ENCODE data around the gene MUC5B. TPM values are rescaled to one million over a fixed set of nuclear protein-coding genes. Genes with fewer than 3 reads are reported as not detected.

MUC5B gene
- total RNA-seq, 1 experiment from 2014 or later = 0.03 TPM

DNA sequence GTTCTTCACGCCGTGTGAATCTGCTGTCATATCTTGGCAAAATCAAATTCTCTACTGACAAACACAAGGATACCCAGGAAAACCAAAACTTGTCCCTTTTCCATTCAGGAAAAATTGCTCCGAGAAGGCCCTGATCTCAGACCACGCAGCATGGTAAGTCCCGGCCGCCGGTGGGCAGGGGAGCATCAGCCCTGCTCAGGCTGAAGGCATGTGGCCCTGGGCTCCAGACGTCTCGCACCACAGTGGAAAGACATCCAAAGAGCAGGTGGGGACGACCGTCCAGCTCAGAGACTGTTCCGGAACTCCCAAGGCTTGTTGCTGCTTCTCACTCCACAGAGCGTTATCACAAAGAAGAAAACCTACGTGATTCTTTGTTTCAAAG is 56.8 kb downstream of the MUC5B start:
- DNase-seq (ENCODE audit: low read depth) = no peak

DNA sequence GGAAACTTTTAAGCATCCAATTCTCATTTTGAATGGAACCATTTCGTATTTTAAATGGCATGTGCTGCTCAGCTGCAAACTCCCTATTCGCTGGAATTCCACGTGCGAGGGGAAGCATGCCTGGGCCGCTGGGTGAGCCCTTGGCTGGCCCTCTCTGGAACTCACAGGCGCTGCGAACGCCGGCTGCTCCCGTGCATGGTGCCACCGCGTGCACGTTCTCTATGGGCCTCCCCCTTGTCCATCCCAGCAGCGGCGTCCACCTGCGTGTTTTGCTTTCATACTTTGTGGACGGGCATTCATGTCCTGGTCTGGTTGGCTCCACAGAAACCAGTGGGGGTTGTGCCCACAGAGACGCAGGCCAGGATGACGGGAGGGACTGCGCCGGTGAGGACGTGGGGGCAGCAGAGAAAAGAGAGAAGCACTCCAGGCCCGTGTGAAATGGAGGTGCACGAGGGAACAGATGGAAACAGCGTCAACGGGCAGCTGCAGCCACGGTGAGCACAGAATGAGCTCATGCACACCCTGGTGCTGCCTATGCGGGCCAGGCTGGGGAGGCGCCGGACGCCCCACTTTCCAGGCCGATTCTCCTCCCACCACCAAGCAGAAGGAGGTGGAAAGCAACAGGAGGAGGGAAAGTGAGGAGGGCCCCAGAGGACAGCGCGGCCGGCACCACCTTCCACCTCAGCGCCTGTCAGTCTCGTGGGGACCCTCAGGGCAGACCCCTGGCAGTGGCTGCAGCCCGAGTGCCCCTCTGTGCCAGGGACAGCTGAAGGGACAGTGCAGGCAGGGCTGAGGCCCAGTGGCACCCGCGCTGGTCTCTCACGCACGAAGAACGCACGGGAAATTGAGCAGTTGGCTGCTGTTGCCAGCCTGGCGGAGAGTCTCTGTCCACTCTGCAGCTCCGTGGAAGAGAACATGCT is 57.5 kb downstream of the MUC5B start:
- DNase-seq (ENCODE audit: low read depth) = no peak

DNA sequence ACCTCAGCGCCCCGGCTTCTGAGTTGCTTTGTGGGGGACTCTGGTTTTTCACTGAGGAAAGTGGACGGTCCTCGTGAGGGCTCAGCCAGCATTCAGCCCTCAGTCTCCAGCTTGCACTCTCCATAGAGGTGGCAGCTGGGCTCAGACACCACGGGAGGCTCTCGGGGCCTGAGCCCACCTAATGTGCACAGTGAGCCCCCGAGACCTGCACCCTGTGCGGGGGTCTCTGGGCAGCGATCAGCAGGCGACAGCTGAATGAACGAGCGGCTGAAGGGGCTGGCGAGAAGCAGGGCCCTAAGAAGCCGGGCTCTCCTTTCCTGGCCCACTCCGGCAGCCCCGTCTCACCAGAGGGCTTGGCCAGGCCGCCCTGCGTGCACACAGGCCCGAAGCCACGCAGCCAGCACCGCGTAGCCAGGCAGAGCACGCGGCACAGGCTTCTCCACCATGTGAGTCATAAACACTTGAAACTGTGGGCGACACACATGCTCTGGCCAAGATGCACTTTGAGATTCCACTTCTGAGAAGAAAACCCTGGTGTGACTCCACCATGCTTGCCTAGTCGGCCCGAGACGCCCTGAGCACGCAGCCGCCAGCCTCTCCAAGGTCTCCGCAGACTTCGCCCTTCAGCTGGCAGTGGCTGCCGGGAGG is 58.6 kb downstream of the MUC5B start:
- DNase-seq (ENCODE audit: low read depth) = no peak

DNA sequence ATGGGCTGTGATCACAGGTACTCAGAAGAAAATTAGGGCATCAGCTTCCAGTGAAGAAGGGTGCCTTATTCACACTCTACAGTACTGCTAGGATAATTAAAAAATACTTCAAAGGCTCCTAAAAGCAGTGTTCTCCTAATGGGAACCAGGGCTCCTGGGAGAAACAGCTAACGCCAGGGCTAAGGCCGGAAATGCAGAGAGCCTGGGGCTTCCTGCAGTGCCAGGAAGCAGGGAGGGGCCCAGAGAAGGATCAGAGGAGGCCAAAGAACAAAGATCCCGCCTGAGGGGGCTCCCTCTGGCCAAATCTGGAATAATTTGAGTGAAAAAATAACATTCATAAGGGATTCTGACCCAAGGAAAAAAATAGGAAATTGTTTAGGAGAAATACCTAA is 59.1 kb downstream of the MUC5B start:
- DNase-seq (ENCODE audit: low read depth) = no peak

DNA sequence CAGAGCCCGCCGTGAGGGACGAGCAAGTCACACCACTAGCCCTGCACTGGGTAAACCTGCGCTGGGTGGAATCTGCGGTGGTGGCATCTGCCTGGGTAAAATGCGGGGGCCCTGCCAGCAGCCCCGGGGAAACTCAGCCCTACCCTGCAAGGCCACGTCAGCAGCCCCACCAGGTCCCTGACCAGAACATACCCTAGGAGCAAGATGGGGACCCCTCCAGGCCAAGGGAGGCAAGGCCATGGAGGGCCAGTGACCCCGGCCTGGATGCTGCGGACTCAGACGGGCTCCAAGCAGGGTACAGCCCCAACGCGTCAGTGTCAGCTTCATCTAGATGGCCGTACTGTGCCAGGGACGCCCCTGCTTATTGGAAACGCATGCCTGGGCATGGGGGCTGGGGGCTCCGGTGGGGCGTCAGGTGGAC is 60.2 kb downstream of the MUC5B start:
- no peak for DNase-seq (ENCODE audit: low read depth)

DNA sequence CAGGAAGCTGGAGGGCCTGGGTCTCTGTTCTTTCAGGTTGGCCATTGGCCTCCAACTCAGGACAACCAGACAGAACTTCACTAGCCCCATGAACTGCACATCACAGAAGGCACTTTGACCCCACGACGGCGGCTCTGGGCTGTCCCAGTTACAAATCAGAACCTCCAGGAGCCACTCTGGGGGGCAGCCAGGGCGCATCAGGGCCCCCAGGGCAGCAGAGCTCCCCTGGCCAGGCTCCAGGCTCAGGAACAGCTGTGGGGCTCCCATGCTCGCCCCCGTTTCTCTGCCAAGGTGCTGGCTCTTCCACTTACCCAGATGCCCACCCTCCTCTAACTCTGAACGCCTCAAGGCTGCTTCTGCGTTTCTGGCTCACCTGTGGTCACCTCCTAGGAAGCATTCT is 61.0 kb downstream of the MUC5B start:
- DNase-seq (ENCODE audit: low read depth) = no peak

DNA sequence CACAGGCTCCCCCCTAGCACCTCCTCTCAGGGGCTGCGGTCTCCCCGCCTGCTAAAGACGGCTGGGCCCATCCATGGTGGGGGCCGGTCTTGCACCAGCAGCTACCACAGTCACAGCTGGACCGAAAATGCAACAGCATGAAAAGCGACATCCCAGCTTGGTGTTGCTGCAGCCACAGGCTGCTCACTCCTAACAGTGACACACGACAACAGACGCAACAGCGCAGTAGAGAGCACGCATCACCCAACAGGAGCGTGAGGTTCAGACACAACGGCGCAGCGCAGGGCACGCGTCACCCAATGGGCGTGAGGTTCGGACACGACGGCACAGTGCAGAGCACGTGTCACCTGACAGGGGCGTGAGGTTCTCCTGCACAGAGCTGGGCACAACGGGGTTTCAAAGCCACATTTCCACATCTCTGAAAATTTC is 62.5 kb downstream of the MUC5B start:
- no peak for DNase-seq (ENCODE audit: low read depth)

DNA sequence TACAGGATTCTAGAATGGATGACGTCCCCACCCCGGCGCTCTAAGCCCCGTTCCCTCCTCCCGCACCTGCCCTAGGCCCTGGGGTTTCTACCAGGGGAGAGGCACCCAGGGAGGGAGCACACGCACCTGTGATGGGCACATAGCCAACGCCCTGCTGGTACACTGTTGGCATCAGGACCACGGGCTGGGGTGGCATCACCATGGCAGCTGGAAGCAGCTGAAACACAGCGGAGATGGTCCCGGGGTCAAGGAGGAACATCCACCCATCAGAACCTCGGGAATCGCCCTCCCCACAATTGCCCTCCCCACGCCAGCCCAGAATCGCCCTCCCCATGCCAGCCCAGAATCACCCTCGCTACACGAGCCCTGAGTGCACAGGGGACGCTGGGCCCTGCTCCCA is 63.0 kb downstream of the MUC5B start:
- DNase-seq (ENCODE audit: low read depth) = no peak

DNA sequence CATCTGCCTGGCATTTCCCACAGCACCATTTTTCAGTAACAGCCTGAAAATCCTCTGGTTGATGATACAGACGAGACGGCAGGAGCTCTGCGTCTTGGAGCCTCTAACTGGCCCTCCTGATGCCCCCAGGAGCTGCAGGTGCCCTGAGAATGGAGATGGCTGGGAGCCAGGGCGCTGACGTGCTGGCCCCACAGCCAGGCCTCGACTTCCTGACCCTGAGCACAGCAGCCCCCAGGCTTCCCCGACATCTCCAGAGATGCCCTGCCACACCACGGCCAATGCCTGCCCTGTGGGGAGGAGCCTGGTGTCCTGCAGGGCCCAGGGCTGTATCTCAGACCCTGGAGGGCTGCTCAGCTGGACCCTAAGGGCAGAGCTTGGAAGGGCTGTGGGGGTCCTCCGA is 65.1 kb downstream of the MUC5B start:
- no peak for DNase-seq (ENCODE audit: low read depth)

DNA sequence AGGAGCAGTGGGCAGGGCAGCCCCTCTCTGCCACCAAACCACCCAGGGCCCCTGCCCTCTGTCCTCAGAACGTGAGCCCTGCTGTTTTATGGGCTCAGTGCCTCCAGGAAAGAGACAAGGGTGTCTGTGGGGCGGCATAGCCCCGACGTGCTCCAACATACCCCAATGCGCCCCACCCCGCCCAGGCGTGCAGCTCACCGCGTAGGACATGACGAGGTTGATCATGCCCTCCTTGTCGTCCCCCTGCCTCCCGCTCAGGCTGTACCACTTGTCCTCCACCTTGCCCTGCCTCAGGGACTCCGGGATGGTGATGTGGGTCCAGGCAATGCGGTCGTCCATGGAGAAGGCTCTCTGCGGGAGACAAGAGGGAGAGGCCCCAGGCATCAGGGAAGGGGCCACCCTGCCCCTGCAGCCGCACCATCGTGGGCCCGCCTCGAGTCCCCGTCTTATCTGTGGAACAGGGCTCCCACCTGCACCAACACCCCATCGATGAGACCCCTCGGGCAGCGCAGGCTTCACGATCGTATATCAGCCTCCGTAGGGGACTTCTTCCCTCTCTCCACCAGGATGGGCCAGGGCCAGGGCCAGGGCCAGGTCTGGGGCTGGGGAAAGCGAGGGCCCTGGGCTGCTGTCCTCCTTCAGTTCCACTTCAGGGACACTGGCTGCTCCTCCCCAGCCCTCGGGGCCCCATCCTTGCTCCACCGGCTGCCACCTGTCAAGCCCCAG is 65.7 kb downstream of the MUC5B start:
- no peak for DNase-seq (ENCODE audit: low read depth)

DNA sequence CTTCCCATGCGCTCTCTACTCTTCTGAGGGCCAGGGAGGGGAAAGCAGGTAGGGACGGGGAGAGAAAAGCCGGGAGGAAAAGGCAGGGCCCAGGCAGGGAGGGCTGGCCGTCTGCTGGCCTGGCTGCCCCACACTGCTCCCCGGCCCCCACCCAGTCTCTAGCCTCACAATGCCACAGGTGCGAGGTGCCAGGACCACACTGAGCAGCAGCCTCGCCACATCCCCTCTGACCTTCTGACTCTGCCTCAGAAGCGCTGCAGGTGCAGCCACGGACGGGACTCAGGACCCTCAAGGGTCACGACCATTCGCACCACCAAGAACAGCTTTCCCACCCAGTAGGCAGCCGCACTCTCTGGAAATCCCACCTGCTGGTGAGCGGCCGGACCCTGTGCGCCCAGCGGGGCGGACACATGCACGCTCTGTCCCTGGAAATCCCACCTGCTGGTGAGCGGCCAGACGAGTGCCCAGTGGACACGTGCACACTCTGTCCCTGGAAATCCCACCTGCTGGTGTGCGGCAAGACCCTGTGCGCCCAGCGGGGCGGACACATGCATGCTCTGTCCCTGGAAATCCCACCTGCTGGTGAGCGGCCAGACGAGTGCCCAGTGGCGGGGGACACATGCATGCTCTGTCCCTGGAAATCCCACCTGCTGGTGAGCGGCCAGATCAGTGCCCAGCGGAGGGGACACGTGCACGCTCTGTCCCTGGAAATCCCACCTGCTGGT is 66.5 kb downstream of the MUC5B start:
- DNase-seq (ENCODE audit: low read depth) = no peak

DNA sequence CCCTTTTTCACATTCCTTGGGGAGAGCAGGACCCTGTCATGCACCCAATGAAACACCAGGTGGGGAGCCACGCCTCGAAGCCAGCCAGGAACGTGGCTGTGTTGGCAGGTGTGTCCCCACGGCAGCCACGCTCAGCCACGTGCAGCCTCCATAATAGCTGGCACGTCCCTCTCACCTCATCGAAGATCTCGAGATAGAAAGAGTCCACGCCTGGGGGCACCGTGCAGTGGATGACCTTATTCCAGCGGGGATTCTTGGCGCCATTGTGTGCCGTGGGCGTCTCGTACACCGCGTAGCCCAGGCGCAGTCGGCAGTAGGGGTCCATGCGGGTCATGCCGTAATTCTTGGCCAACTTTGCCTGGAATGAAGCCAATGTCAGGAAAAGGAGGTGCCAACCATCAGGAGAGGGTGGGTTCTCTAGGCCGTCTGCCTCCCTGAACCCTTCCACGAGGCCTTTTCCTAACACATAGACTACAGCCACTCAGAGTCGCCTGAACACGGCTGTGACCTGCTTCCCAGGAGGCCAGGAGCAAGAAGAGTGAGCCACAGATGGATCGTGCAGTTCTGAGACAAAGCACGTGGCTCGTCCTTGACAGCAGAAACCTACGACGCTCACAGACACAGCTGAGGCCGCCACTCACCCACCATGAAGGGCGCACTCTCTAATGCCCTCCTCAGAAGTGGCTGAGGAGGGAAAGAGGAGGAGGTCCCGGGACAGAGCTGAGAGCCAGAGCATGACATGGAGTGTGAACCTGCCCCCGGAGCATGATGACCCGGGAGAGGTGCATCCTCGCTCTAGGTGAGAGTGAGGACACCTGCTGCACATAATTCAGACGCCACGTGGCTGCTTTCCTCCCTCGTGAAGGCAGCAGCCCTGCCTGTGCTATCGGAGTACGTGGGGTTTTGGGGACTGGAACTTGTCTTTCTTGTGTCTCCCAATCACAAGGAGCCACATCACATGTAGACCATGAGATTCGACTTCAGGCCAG is 67.5 kb downstream of the MUC5B start:
- DNase-seq (ENCODE audit: low read depth) = no peak

DNA sequence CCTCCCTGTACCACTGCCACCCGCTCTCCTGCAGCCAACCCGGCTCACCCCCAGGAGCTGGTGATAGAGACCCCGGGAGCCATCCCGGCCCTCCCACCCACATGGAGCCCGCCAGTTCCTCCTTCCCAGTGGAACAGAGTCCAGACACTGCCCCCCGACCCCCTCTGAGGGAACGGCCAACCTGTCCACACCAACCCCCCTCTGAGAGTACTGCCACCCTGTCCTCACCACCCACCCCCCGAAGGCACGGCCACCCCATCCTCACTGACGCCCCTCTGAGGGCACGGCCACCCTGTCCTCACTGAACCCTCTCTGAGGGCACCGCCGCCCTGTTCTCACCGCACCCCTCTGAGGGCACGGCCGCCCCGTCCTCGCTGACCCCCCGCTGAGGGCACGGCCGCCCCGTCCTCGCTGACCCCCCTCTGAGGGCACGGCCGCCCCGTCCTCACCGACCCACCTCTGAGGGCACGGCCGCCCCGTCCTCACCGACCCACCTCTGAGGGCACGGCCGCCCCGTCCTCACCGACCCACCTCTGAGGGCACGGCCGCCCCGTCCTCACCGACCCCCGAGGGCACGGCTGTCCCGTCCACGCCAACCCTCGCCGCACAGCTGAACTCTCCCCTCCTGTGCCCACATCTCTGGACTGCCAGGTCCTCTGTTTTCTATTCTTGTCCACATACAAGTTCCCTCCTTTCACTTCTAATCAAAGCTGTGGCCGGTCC is 68.6 kb downstream of the MUC5B start:
- no peak for DNase-seq (ENCODE audit: low read depth)

DNA sequence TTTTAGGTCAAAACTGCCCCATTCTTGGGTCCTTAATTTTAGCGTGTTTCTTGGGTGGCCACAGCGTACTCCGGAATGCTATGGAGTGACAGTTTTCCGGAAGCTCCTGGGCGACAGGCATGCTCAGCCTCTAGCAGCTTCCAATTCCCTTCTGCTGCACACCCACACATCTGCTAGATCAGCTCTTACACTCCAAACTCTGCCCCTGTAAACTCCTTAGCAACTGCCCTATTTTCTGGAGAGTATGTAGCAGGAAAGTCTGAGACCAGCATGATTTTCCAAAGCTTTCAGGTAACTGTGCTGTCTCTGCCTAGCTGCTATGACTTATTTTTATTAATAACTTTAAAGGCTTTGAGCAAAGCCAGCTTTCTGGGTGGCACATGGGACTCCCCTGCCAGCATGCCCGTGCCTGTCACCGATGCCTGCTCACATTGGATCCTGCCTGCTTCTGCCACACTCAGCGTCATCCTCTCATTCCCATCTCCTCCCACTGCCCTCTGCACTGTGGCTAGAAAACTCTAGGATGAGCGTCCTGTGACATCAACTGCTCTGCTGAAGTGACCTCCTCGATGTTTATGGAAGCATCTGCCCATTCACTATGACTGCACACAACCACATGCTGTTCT is 69.3 kb downstream of the MUC5B start:
- DNase-seq (ENCODE audit: low read depth) = no peak

DNA sequence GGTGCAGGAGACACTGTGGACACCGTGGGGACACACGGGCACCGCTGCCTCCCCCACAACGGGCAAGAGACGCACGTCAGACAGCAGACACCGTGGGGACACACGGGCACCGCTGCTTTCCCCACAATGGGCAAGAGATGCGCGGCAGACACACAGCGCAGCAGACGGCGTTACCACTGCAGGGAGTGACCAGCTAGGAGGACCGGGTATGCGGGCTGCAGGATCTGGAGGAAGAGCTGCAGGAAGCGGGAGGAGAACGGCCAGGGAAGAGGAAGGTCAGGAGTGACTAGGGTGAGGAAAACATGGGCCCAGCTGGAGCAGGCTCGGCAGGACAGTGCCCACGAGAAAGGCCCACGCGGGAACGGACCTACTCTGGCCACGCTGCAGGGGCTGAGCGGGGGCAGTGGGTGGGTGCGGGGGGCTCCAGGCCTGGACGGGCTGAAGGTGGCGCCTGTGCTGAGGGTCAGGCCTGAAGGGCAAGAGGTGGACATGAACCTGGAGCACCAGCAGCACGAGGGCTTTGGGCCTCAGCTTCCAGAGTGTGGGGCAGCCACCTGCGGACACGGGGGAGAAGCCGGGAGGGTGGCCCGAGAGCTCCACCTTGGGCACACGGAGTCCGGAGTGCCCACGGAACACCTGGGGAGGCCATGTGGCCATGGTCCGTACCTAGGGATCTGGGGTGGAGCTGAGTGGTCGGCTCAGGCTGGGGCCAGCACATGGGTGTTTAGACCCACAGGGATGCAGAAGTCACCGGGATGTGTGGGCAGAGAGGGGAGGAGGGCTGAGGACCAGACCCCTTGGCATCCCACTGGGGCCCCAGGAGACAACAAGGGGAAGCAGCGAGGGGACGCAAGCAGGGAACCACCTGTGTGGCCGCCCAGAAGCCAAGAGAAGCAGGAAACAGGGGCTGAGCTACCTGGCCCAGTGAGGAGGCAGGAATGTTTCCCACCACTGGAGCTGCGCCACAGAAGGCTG is 70.1 kb downstream of the MUC5B start:
- DNase-seq (ENCODE audit: low read depth) = no peak

DNA sequence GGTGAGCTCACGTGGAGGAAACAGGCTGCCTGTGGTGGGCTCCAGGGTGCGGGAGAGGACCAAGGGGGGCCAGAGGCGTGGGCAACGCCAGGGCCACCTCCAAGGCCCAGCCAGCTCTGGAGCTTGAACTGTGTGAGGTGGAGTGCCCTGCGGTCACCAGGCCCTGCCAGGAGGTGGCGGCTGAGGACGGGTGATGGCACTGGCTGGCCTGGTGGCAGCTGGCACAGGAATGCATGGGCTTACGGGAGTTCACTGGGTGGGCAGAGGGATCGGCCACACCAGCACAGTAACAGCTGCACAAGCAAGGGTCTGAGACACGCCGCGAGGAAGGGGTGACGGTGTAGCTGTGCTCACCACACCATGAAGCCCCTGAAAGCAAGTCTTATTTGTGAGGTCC is 70.8 kb downstream of the MUC5B start:
- DNase-seq (ENCODE audit: low read depth) = no peak

DNA sequence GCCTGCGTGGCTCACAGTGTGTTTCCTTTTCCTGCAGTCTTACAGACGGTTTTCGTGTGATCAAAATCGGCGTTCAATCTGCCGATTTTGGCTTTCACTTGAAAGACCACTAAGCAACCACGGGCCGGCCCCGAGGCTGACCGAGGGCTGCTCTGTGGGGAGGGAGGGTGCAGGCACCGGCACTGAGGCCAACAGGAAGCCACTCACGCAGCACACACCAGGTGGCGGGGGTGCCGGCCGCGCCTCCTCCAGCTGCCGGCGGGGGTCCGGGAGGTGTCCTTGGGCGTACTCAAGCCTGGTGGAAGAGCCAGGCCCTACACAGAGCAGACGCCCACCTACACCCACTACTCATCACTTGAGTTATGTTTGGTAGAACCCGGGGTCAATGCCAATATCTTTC is 72.2 kb downstream of the MUC5B start:
- no peak for DNase-seq (ENCODE audit: low read depth)

DNA sequence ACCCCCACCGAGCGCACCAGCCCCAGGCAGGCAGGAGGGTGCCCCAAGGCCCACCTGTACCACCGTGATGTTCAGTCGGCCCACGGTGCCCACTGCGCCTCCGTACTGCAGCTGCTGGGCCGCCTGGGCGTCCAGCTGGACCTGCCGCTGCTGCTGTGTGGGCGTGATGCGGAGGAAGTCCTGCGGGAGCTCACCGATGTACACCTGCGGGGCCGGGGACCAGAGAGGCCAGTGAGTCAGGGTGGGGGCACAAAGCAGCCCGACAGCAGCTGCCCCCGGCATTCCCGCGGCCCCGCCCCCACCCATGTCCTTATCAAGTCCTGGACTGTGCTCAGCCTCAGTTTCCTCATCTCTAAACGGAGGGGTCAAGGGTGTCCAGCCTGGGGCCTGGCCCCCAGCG is 72.7 kb downstream of the MUC5B start:
- DNase-seq (ENCODE audit: low read depth) = no peak
